Measurements from ENCODE around the gene TIMP1. TPM values are rescaled to one million over a fixed set of nuclear protein-coding genes. Genes with fewer than 3 reads are reported as not detected.

The TIMP1 gene
- total RNA-seq, 1 donor from 2014 or later, result 29.1 TPM

DNA sequence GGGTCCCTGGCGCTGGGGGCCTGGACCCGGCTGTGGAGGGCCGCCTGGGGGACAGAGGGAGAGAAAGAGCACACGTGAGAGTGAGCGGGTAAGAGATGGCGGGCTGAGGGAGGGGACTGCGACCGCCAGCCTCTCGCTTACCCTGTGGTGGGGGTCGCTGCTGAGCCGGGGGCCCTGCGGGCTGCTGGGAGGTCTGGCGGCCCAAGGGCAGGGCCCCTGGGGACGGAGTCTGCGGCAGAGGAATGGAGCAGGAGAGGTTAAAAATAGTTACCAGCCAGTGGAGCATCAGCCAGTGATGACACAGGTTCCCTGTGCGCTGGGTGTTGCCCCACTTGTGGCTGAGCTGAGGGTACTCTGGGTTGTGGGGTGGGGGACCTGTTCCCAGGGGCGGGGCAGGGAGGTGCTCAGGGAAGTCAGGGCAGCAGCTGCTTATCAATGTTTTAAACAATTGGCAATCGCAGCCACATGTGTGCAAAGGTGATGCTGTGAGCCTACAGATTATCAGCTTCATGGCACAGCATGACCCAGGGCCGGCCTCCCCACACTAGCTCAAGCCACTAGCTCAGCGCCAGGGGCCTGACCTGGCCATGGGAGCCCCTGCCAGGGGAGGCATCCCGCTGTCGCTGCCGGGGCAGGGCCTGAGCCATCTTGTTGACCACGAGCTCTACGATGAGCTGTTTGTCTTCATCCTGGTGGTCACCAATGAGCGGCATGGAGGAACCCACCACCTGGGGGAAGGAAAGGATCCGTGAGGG is 7.5 kb upstream of the TIMP1 start:
- no peaks in the 10 kb centered on the region for H3K27me3 Mint-ChIP-seq
- DNase-seq (ENCODE audit: low spot score, unreplicated experiment), result no peak
- peaks cover 16% of the 10 kb centered on the region for H3K36me3 Mint-ChIP-seq (ENCODE audit: insufficient read depth)
- H3K4me3 Mint-ChIP-seq (ENCODE audit: low read depth), result peak overlapping the region; percentile 64
- H3K9me3 Mint-ChIP-seq (ENCODE audit: low read depth), result peaks cover 15% of the 10 kb centered on the region
- H3K4me1 Mint-ChIP-seq (ENCODE audit: low read depth), result peaks cover 9% of the 10 kb centered on the region
- TF ChIP-seq, protein P1, sequence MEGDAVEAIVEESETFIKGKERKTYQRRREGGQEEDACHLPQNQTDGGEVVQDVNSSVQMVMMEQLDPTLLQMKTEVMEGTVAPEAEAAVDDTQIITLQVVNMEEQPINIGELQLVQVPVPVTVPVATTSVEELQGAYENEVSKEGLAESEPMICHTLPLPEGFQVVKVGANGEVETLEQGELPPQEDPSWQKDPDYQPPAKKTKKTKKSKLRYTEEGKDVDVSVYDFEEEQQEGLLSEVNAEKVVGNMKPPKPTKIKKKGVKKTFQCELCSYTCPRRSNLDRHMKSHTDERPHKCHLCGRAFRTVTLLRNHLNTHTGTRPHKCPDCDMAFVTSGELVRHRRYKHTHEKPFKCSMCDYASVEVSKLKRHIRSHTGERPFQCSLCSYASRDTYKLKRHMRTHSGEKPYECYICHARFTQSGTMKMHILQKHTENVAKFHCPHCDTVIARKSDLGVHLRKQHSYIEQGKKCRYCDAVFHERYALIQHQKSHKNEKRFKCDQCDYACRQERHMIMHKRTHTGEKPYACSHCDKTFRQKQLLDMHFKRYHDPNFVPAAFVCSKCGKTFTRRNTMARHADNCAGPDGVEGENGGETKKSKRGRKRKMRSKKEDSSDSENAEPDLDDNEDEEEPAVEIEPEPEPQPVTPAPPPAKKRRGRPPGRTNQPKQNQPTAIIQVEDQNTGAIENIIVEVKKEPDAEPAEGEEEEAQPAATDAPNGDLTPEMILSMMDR (IDR thresholded peaks at IDR 0.05; ENCODE audit: unreplicated experiment), result no peak
- peak overlapping the region; percentile 85 for H3K27ac Mint-ChIP-seq

DNA sequence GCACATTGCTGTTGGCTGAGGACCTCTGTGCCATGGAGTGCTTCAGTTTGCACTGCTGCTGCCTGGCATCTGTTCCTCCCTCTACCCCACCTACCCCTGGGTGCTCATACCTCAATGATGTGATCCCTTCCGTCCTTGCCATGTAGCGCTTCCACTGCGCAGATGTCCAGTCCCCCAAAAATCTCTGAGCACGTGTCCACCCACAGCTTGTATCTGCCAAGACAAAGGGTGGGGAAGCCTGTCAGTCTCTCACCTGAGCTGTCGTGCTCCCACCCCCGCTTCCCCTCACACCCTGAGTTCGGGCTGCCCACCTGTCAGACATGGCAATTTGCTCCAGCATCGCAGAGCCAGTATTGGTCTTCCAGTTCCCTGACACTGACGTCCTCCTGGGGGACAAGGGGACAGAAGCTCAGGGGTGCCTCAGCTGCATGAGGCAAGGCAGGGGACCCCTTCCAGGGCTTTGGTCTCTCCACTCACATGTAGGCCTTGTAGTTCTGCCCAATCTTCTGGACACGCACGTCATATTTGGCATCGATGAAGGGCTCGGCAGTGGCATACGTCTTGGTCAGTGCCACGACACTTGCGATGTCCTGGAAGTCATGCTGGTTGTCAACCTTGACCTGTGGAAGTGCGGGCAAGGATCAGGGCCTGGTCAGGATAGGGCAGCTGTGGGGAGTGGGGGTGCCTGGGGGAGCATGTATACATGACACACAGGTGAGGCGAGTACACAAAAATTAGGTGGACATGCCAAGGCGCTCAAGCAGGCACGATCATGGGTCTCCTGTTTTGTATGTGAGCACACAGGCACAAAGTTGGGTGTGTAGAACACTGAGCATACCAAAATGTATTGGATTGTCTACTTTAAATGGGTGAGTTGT is 6.0 kb upstream of the TIMP1 start:
- TF ChIP-seq, protein P1 (IDR thresholded peaks at IDR 0.05; ENCODE audit: unreplicated experiment), result no peak
- H3K4me3 Mint-ChIP-seq (ENCODE audit: low read depth), result no peak overlapping the region
- no peak for DNase-seq (ENCODE audit: low spot score, unreplicated experiment)
- no peak overlapping the region for H3K27ac Mint-ChIP-seq
- H3K9me3 Mint-ChIP-seq (ENCODE audit: low read depth), result peaks cover 13% of the 10 kb centered on the region
- H3K36me3 Mint-ChIP-seq (ENCODE audit: insufficient read depth), result peaks cover 10% of the 10 kb centered on the region
- peaks cover 9% of the 10 kb centered on the region for H3K4me1 Mint-ChIP-seq (ENCODE audit: low read depth)
- H3K27me3 Mint-ChIP-seq, result no peaks in the 10 kb centered on the region

DNA sequence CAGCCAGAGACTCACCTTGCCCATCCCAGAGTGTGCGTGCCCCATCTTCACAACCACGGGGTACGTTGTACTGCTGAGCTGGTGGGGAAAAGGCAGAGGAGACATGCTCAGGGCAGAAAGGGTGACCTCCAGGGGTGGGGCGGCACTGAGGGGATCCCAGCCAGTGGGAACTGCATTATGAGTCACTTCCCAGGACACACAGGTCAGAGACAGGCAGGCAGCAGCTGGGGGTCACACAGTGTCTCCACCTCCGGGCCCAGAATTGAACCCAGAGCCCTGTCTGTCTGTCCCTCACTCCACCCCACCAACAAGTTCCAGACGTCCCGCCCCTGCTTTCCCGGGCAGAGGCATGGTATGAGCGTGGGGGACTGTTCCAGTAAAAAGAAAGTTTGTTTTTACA is 4.8 kb upstream of the TIMP1 start:
- Mint-ChIP-seq H3K36me3 (ENCODE audit: insufficient read depth) (peaks cover 7% of the 10 kb centered on the region), H3K4me3 (ENCODE audit: low read depth) (no peak overlapping the region), H3K4me1 (ENCODE audit: low read depth) (peaks cover 11% of the 10 kb centered on the region), H3K27ac (no peak overlapping the region), H3K27me3 (no peaks in the 10 kb centered on the region), H3K9me3 (ENCODE audit: low read depth) (peaks cover 11% of the 10 kb centered on the region)
- TF ChIP-seq, protein P1 (IDR thresholded peaks at IDR 0.05; ENCODE audit: unreplicated experiment), result no peak
- no peak for DNase-seq (ENCODE audit: low spot score, unreplicated experiment)

DNA sequence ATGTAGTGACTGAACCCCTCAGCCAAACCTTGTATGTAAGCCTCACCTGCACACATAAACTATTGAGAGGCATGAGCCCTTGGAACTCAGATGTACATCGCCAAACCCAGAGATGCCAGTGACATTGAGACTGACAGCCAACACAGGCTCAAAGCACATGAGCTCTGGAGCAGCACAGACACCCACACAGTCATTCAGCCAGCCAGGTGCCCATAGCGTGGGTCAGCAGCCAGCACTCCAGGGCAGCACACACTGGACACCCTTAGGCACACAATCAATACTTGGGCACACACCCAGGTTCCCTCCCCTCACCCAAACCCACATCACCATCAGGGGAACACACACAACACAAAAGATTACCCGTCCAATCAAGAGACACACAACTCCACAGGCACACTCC is 4.3 kb upstream of the TIMP1 start:
- Mint-ChIP-seq H3K36me3 (ENCODE audit: insufficient read depth) (peaks cover 5% of the 10 kb centered on the region), H3K4me1 (ENCODE audit: low read depth) (peaks cover 11% of the 10 kb centered on the region), H3K27ac (no peak overlapping the region), H3K27me3 (no peaks in the 10 kb centered on the region), H3K9me3 (ENCODE audit: low read depth) (peaks cover 11% of the 10 kb centered on the region), H3K4me3 (ENCODE audit: low read depth) (no peak overlapping the region)
- no peak for DNase-seq (ENCODE audit: low spot score, unreplicated experiment)
- TF ChIP-seq, protein P1 (IDR thresholded peaks at IDR 0.05; ENCODE audit: unreplicated experiment), result no peak

DNA sequence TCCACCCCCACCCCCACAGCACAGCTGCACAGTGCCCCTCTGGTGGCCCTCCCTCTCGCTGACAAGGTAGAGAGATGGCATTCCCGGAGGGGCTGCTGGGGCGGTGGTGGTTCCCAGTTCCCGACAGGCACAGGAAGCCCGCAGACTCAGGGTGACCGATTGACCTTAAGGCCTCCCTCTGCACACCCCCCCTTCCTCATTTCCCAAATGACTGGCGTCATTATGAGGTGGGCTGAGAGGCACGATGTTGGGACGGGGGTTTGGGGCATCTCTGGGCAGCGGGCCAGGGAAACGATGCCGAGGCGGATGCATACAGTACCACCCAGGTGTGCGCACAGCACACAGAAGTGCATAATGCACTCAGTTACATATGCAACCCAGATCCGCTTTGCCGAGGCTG is 3.5 kb upstream of the TIMP1 start:
- DNase-seq (ENCODE audit: low spot score, unreplicated experiment), result no peak
- Mint-ChIP-seq H3K36me3 (ENCODE audit: insufficient read depth) (peaks cover 2% of the 10 kb centered on the region), H3K27ac (no peak overlapping the region), H3K4me1 (ENCODE audit: low read depth) (peaks cover 5% of the 10 kb centered on the region), H3K27me3 (no peaks in the 10 kb centered on the region), H3K9me3 (ENCODE audit: low read depth) (peaks cover 10% of the 10 kb centered on the region), H3K4me3 (ENCODE audit: low read depth) (no peak overlapping the region)
- TF ChIP-seq, protein P1 (IDR thresholded peaks at IDR 0.05; ENCODE audit: unreplicated experiment), result no peak
